ENCODE results near the gene NUDT15. TPM values are rescaled to one million over a fixed set of nuclear protein-coding genes. Genes with fewer than 3 reads are reported as not detected.
"Not testable (repeated sequence)": the region's sequence is repeated elsewhere in the genome, so short reads cannot be mapped to it uniquely, and the experiment has no call there.

NUDT15 gene
- total RNA-seq, 1 experiment from 2014 or later = 38.6 TPM

DNA sequence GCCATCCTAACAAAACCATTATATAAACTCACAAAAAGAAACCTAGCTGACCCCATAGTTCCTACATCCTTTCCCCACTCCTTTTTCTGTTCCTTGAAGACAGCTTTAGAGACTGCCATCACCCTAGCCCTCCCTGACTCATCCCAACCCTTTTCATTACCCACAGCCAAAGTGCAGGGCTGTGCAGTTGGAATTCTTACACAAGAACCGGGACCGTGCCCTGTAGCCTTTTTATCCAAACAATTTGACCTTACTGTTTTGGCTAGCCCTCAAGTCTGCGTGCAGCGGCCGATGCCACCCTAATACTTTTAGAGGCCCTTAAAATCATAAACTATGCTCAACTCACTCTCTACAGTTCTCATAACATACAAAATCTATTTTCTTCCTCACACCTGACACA, 22.4 kb downstream of the NUDT15 start:
- intact Hi-C loops (cut with micrococcal nuclease); POLR2A ChIA-PET; RAD21 ChIA-PET (ENCODE audit: low non-redundant PET in 1 of 2, low total read pairs in 2 of 2, uncharacterized antibody in 2 of 2, unreplicated experiment in 2 of 2); H3K9me2 ChIP-seq (ENCODE audit: insufficient read depth); H3K4me2 ChIP-seq (ENCODE audit: low read length); H3K27ac ChIP-seq (ENCODE audit: low read depth, low read length); H3K79me2 ChIP-seq (ENCODE audit: insufficient read depth, low read length); H3K9ac ChIP-seq (ENCODE audit: low read length); H3K4me1 ChIP-seq (ENCODE audit: control insufficient read depth in 1 of 2, insufficient read depth in 2 of 2, low read length in 2 of 2); H2AFZ ChIP-seq (ENCODE audit: low read depth, low read length, poor library complexity, severe bottlenecking); BruUV-seq (replicated peaks); H3K27me3 ChIP-seq (ENCODE audit: insufficient read depth, low read length); ATAC-seq; CTCF ChIA-PET; H3K9me3 ChIP-seq (ENCODE audit: control insufficient read depth in 1 of 2, insufficient read depth in 1 of 2, low read depth in 1 of 2, low read length in 2 of 2); H4K20me1 ChIP-seq (ENCODE audit: insufficient read depth); DNase-seq (ENCODE audit: low read depth, low spot score); H3K36me3 ChIP-seq (ENCODE audit: control insufficient read depth in 1 of 2, insufficient read depth in 2 of 2, low read length in 2 of 2); H3K4me3 ChIP-seq (replicated peaks in 1 of 2; ENCODE audit: low read depth in 1 of 2, low read length in 2 of 2): not testable (repeated sequence)

DNA sequence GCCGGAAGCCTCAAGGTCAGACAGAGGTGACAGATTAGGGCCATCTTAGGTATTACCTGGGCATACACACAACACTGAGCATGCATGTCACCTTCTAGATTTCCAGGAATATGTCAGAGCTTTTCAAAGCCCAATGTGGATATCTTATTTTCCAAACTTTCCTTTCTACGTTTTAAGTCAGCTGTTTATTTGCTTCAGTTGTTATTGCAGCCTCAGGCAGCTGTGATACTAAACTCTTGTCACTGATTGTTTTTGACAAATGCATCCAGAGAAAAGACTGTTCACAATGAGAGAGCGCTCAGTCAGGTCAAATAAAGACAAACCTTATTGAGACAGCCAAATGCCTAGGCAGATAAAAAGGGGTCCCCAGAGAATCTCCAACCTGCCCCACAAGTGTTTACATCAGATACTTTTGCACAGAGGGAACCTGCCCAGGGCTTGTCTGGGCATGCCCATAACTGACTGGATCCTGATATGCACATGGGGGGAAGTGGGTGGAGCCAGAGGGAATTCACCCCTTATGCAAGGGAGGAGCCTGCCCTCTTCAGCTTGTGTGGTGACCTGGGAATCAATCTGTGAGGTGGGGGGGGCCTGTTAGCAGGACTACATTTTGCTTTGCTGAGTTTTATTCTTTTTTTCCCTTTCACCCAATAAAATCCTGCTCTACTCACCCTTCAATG, 28.9 kb downstream of the NUDT15 start:
- RAD21 ChIA-PET (ENCODE audit: low non-redundant PET in 1 of 2, low total read pairs in 2 of 2, uncharacterized antibody in 2 of 2, unreplicated experiment in 2 of 2) = no interaction called here
- BruUV-seq (replicated peaks) = no TSS peak
- Histone ChIP-seq H4K20me1 (ENCODE audit: insufficient read depth) (no peaks in the 10 kb centered on the region), H3K27me3 (ENCODE audit: insufficient read depth, low read length) (no peaks in the 10 kb centered on the region), H3K4me2 (ENCODE audit: low read length) (no peak overlapping the region; the same call in 1 of the 2 replicates), H3K4me1 (ENCODE audit: control insufficient read depth in 1 of 2, insufficient read depth in 2 of 2, low read length in 2 of 2) (peaks cover 4 to 15% of the 10 kb centered on the region in 2 experiments; a peak in 3 of 4 replicates), H2AFZ (ENCODE audit: low read depth, low read length, poor library complexity, severe bottlenecking) (no peak overlapping the region), H3K27ac (ENCODE audit: low read depth, low read length) (peak overlapping the region; percentile 62), H3K9me3 (ENCODE audit: control insufficient read depth in 1 of 2, insufficient read depth in 1 of 2, low read depth in 1 of 2, low read length in 2 of 2) (peaks cover 10 to 11% of the 10 kb centered on the region in 2 experiments; a peak in 3 of 4 replicates), H3K9ac (ENCODE audit: low read length) (no peak overlapping the region), H3K79me2 (ENCODE audit: insufficient read depth, low read length) (peaks cover 6% of the 10 kb centered on the region; the same call in 1 of the 2 replicates), H3K9me2 (ENCODE audit: insufficient read depth) (no peaks in the 10 kb centered on the region), H3K36me3 (ENCODE audit: control insufficient read depth in 1 of 2, insufficient read depth in 2 of 2, low read length in 2 of 2) (peaks cover 0 to 57% of the 10 kb centered on the region in 2 experiments; a peak in 3 of 4 replicates), H3K4me3 (replicated peaks in 1 of 2; ENCODE audit: low read depth in 1 of 2, low read length in 2 of 2) (no peak overlapping the region)
- ATAC-seq = peak; percentile 89
- POLR2A ChIA-PET = no interaction called here
- CTCF ChIA-PET = no interaction called here
- intact Hi-C loops (cut with micrococcal nuclease) = no loop called here
- TF ChIP-seq, protein P1, sequence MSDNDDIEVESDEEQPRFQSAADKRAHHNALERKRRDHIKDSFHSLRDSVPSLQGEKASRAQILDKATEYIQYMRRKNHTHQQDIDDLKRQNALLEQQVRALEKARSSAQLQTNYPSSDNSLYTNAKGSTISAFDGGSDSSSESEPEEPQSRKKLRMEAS (IDR thresholded peaks at IDR 0.05) = no peak
- TF ChIP-seq, protein P2, sequence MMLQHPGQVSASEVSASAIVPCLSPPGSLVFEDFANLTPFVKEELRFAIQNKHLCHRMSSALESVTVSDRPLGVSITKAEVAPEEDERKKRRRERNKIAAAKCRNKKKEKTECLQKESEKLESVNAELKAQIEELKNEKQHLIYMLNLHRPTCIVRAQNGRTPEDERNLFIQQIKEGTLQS (IDR thresholded peaks at IDR 0.05) = no peak
- no peak for TF ChIP-seq JUND (IDR thresholded peaks at IDR 0.05)
- TF ChIP-seq POLR2AphosphoS5 (IDR thresholded peaks at IDR 0.05; ENCODE audit: low read depth, low read length) = no peak
- TF ChIP-seq EGR1 (IDR thresholded peaks at IDR 0.05; ENCODE audit: low read depth) = no peak
- DNase-seq (ENCODE audit: low read depth, low spot score) = no peak
